Lung microvascular endothelial cell (primary cell): ENCODE results near the gene USP24. TPM values are rescaled to one million over a fixed set of nuclear protein-coding genes. Genes with fewer than 3 reads are reported as not detected.

Source experiments
- DNase-seq, 2 donors: peaks; one replicate each; pipeline versions ENCODE4 v3.0.0 to v3.0.0-alpha.2; 2010; ENCODE audit warnings: low read depth in 2 of 2
- total RNA-seq: library from RNA; depleted of rRNA; stranded (reverse); fragments of >200 nt; gene quantifications from 2 replicates; pipeline ENCODE4 v1.2.1, GENCODE V29; 2014

USP24 gene
- total RNA-seq, result 41.6 and 52.0 TPM in 2 replicates

GRCh38 chr1:55215194-55216021 lies at the start of gene USP24:
USP24 (minus strand) TSS chr1:55215364; CDS start chr1:55215113, 251 bp downstream.
- peak; percentile 70 to 77 for DNase-seq

- DNase-seq, result no peak
Observed at GRCh38 chr1:55262822-55263221, 47.7 kb upstream of the USP24 start.

- DNase-seq, result no peak
Observed at GRCh38 chr1:55259911-55260609, 44.9 kb upstream of the USP24 start.

GRCh38 chr1:55257958-55258357 lies 42.8 kb upstream of the USP24 start:
- DNase-seq, result no peak

- DNase-seq, result no peak
Observed at GRCh38 chr1:55255901-55256300, 40.7 kb upstream of the USP24 start.

GRCh38 chr1:55252942-55253589 lies 37.9 kb upstream of the USP24 start:
- DNase-seq, result no peak

- DNase-seq, result no peak
Observed at GRCh38 chr1:55250399-55251075, 35.4 kb upstream of the USP24 start.

- no peak for DNase-seq
Observed at GRCh38 chr1:55249646-55250398, 34.7 kb upstream of the USP24 start.

GRCh38 chr1:55246896-55247295 lies 31.7 kb upstream of the USP24 start:
- DNase-seq, result no peak

- no peak for DNase-seq
Observed at GRCh38 chr1:55246331-55246730, 31.2 kb upstream of the USP24 start.

GRCh38 chr1:55245781-55246180 lies 30.6 kb upstream of the USP24 start:
- DNase-seq, result no peak

- DNase-seq, result no peak
Observed at GRCh38 chr1:55244476-55245099, 29.4 kb upstream of the USP24 start.

- no peak for DNase-seq
Observed at GRCh38 chr1:55243655-55244054, 28.5 kb upstream of the USP24 start.

- DNase-seq, result no peak
Observed at GRCh38 chr1:55239548-55239947, 24.4 kb upstream of the USP24 start.

GRCh38 chr1:55235722-55236121 lies 20.6 kb upstream of the USP24 start:
- peak; percentile 26 to 86 for DNase-seq

- no peak for DNase-seq
Observed at GRCh38 chr1:55234016-55234415, 18.9 kb upstream of the USP24 start.

- no peak for DNase-seq
Observed at GRCh38 chr1:55233145-55233777, 18.1 kb upstream of the USP24 start.

GRCh38 chr1:55232448-55233144 lies 17.4 kb upstream of the USP24 start:
- DNase-seq, result no peak

- no peak for DNase-seq
Observed at GRCh38 chr1:55231745-55232144, 16.6 kb upstream of the USP24 start.
